GM12872 (cell line): ENCODE measurements around the gene HNRNPH3.

Source experiments
- CTCF ChIP-seq: IDR thresholded peaks from 3 replicates; pipeline ENCODE4 v1.5.1; 2011; ENCODE audit warnings: low read depth, mild to moderate bottlenecking, low read length, moderate library complexity; ENCODE audit not compliant: insufficient read depth

Gene HNRNPH3

GRCh38 chr10:68318331-68319059 lies 13.4 kb upstream of the HNRNPH3 start:
- TF ChIP-seq CTCF, result no peak

- no peak for TF ChIP-seq CTCF
Measured at GRCh38 chr10:68327889-68328786, 3.7 kb upstream of the HNRNPH3 start.

- TF ChIP-seq CTCF, result no peak
Measured at GRCh38 chr10:68329506-68329861, 2.4 kb upstream of the HNRNPH3 start.

GRCh38 chr10:68330852-68331454 lies 911 bp upstream of the HNRNPH3 start:
- no peak for TF ChIP-seq CTCF

GRCh38 chr10:68332259-68333057 lies 594 bp downstream of the HNRNPH3 start, which contains the start of gene PBLD:
PBLD (minus strand) TSS chr10:68332928; CDS start chr10:68306844, 26,084 bp downstream.
- peak; percentile 60 for TF ChIP-seq CTCF

GRCh38 chr10:68333058-68333395 lies 1.2 kb downstream of the HNRNPH3 start:
- TF ChIP-seq CTCF, result no peak
